PC-3 (cell line): ENCODE results near the gene PLXNC1. TPM values are rescaled to one million over a fixed set of nuclear protein-coding genes. Genes with fewer than 3 reads are reported as not detected.

Source experiments
- ATAC-seq: fragments of 200-7000 bp; cut with Tn5 transposase; 2 replicates; pipeline ENCODE4 v1.9.1; 2020; ENCODE audit warnings: mild to moderate bottlenecking, moderate library complexity
- BruUV-seq: library from RNA; stranded (reverse); fragments of 400-500 nt; replicated peaks from 2 replicates; lab custom pipeline; 2021; lab: Mats Ljungman, UMichigan
- CTCF ChIA-PET: fragments of 300-600 bp; sonication (Branson Sonifier 250); formaldehyde crosslinking; loops from one replicate; lab custom pipeline; 2022; ENCODE audit warnings: antibody characterized with exemption; lab: Charles Lee
- POLR2A ChIA-PET: fragments of 300-600 bp; sonication (Branson Sonifier 250); formaldehyde crosslinking; loops from one replicate; lab custom pipeline; 2022; ENCODE audit warnings: antibody characterized with exemption; ENCODE audit not compliant: unreplicated experiment; lab: Charles Lee
- DNase-seq: peaks from one replicate; pipeline ENCODE4 v3.0.0-alpha.2; 2015
- H2AFZ ChIP-seq: fragments of 300-600 bp; sonication (generic); 2 replicates; pipeline ENCODE4 v1.6.0; 2016; ENCODE audit warnings: antibody characterized with exemption, low read length
- H3F3A ChIP-seq: fragments of 300-600 bp; sonication (generic); one replicate; pipeline ENCODE4 v1.6.0; 2017; ENCODE audit warnings: antibody characterized with exemption, low read length, control low read depth, mild to moderate bottlenecking; ENCODE audit not compliant: unreplicated experiment
- H3K27ac ChIP-seq: fragments of 300-600 bp; sonication (generic); 2 replicates; pipeline ENCODE4 v1.5.1; 2016; ENCODE audit warnings: mild to moderate bottlenecking, low read length
- H3K27me3 ChIP-seq: fragments of 300-600 bp; sonication (generic); 2 replicates; pipeline ENCODE4 v1.6.1; 2016; ENCODE audit warnings: low read length, mixed read lengths
- H3K36me3 ChIP-seq: fragments of 300-600 bp; sonication (generic); 2 replicates; pipeline ENCODE4 v1.6.1; 2016; ENCODE audit warnings: low read depth, mixed run types, low read length, mixed read lengths
- H3K4me1 ChIP-seq: fragments of 300-600 bp; sonication (generic); 2 replicates; pipeline ENCODE4 v1.5.1; 2016; ENCODE audit warnings: low read length; ENCODE audit not compliant: insufficient read depth
- H3K4me2 ChIP-seq: fragments of 300-600 bp; sonication (generic); 2 replicates; pipeline ENCODE4 v1.6.0; 2016; ENCODE audit warnings: low read length
- H3K4me3 ChIP-seq: fragments of 300-600 bp; sonication (generic); 2 replicates; pipeline ENCODE4 v1.5.1; 2016; ENCODE audit warnings: mild to moderate bottlenecking, low read length, mixed read lengths
- H3K79me2 ChIP-seq: fragments of 300-600 bp; sonication (generic); 2 replicates; pipeline ENCODE4 v1.6.1; 2017; ENCODE audit warnings: low read length, mixed read lengths
- H3K9ac ChIP-seq: fragments of 300-600 bp; sonication (generic); 2 replicates; pipeline ENCODE4 v1.6.0; 2016; ENCODE audit warnings: mild to moderate bottlenecking, low read length
- H3K9me2 ChIP-seq: fragments of 300-600 bp; sonication (generic); replicated peaks from 2 replicates; pipeline ENCODE4 v1.6.1; 2016; ENCODE audit warnings: mixed run types, low read length, mixed read lengths
- H3K9me3 ChIP-seq: fragments of 300-600 bp; sonication (generic); 2 replicates; pipeline ENCODE4 v1.6.1; 2016; ENCODE audit warnings: low read length, mixed read lengths
- H4K20me1 ChIP-seq: fragments of 300-600 bp; sonication (generic); 2 replicates; pipeline ENCODE4 v1.6.1; 2016; ENCODE audit warnings: low read length, mixed read lengths
- CTCF ChIP-seq: fragments of 300-600 bp; sonication (generic); conservative IDR thresholded peaks from 2 replicates; pipeline ENCODE4 v1.5.1; 2017; ENCODE audit warnings: antibody characterized with exemption, low read depth, mild to moderate bottlenecking, low read length
- EZH2 ChIP-seq: fragments of 300-600 bp; sonication (generic); IDR thresholded peaks from one replicate; pipeline ENCODE4 v1.6.1; 2017; ENCODE audit warnings: antibody characterized with exemption, mild to moderate bottlenecking, low read length; ENCODE audit not compliant: unreplicated experiment
- EZH2phosphoT487 ChIP-seq: fragments of 300-600 bp; sonication (generic); IDR thresholded peaks from 2 replicates; pipeline ENCODE4 v1.6.1; 2018; ENCODE audit warnings: mild to moderate bottlenecking, antibody characterized with exemption, low read length, borderline replicate concordance
- intact Hi-C: fragments of 100-400 bp; cut with micrococcal nuclease; formaldehyde crosslinking; loops from 2 replicates; pipeline ENCODE4 v1.9.0; 2023
- total RNA-seq: library from RNA; depleted of rRNA; stranded (reverse); fragments of >200 nt; gene quantifications from 2 replicates; pipeline ENCODE4 v1.2.3, GENCODE V29; 2014

PLXNC1 gene
- total RNA-seq, 1 experiment from 2014 or later = 0.15 TPM

GRCh38 chr12:94220804-94221203, 72.4 kb downstream of the PLXNC1 start:
- Histone ChIP-seq H3K36me3 (no peaks in the 10 kb centered on the region), H3K9me3 (no peaks in the 10 kb centered on the region), H3K27me3 (peaks cover 64% of the 10 kb centered on the region), H3K27ac (no peak overlapping the region), H2AFZ (no peak overlapping the region), H3K4me3 (no peak overlapping the region), H3K79me2 (no peaks in the 10 kb centered on the region), H3K4me2 (no peak overlapping the region), H3K4me1 (no peaks in the 10 kb centered on the region), H4K20me1 (no peaks in the 10 kb centered on the region), H3F3A (no peaks in the 10 kb centered on the region), H3K9me2 (no peaks in the 10 kb centered on the region), H3K9ac (no peak overlapping the region)
- no TSS peak for BruUV-seq
- no peak for ATAC-seq
- no peak for TF ChIP-seq EZH2phosphoT487
- TF ChIP-seq CTCF = no peak
- no peak for TF ChIP-seq EZH2
- no peak for DNase-seq
- ChIA-PET CTCF (no interaction called here), POLR2A (no interaction called here)
- intact Hi-C loops = no loop called here

GRCh38 chr12:94222351-94223084, 74.1 kb downstream of the PLXNC1 start:
- Histone ChIP-seq H3F3A (no peaks in the 10 kb centered on the region), H3K27ac (no peak overlapping the region), H3K27me3 (peaks cover 79% of the 10 kb centered on the region), H3K9me3 (no peaks in the 10 kb centered on the region), H3K79me2 (no peaks in the 10 kb centered on the region), H4K20me1 (no peaks in the 10 kb centered on the region), H3K9me2 (no peaks in the 10 kb centered on the region), H3K9ac (no peak overlapping the region), H3K4me2 (no peak overlapping the region), H3K4me3 (no peak overlapping the region), H3K36me3 (no peaks in the 10 kb centered on the region), H2AFZ (no peak overlapping the region), H3K4me1 (no peaks in the 10 kb centered on the region)
- POLR2A ChIA-PET = no interaction called here
- DNase-seq = no peak
- CTCF ChIA-PET = no interaction called here
- no peak for TF ChIP-seq EZH2phosphoT487
- no peak for TF ChIP-seq CTCF
- no peak for TF ChIP-seq EZH2
- intact Hi-C loops = no loop called here
- BruUV-seq = no TSS peak
- no peak for ATAC-seq

- POLR2A ChIA-PET = no interaction called here
- BruUV-seq = no TSS peak
- H3K36me3 ChIP-seq = no peaks in the 10 kb centered on the region
- no peak overlapping the region for H3K4me3 ChIP-seq
- ATAC-seq (no peak), DNase-seq (no peak)
- no peak overlapping the region for H3K4me2 ChIP-seq
- intact Hi-C loops = no loop called here
- no peak overlapping the region for H2AFZ ChIP-seq
- peaks cover 92% of the 10 kb centered on the region for H3K27me3 ChIP-seq
- no peaks in the 10 kb centered on the region for H4K20me1 ChIP-seq
- H3K9me3 ChIP-seq = no peaks in the 10 kb centered on the region
- H3F3A ChIP-seq = no peaks in the 10 kb centered on the region
- CTCF ChIA-PET = no interaction called here
- H3K27ac ChIP-seq = no peak overlapping the region
- no peaks in the 10 kb centered on the region for H3K9me2 ChIP-seq
- no peaks in the 10 kb centered on the region for H3K79me2 ChIP-seq
- TF ChIP-seq CTCF = no peak
- TF ChIP-seq EZH2 = no peak
- TF ChIP-seq EZH2phosphoT487 = no peak
- H3K9ac ChIP-seq = no peak overlapping the region
- no peaks in the 10 kb centered on the region for H3K4me1 ChIP-seq
Observed at GRCh38 chr12:94223842-94224241, 75.5 kb downstream of the PLXNC1 start.
